Pons (tissue), 1 donor: Measurements from ENCODE around the gene ERC1.
"Not testable (repeated sequence)": the region's sequence is repeated elsewhere in the genome, so short reads cannot be mapped to it uniquely, and the experiment has no call there.

ENCODE experiments used
- DNase-seq: peaks from one replicate; pipeline ENCODE4 v3.0.0-alpha.2; 2016; ENCODE audit warnings: low spot score

The ERC1 gene

DNA sequence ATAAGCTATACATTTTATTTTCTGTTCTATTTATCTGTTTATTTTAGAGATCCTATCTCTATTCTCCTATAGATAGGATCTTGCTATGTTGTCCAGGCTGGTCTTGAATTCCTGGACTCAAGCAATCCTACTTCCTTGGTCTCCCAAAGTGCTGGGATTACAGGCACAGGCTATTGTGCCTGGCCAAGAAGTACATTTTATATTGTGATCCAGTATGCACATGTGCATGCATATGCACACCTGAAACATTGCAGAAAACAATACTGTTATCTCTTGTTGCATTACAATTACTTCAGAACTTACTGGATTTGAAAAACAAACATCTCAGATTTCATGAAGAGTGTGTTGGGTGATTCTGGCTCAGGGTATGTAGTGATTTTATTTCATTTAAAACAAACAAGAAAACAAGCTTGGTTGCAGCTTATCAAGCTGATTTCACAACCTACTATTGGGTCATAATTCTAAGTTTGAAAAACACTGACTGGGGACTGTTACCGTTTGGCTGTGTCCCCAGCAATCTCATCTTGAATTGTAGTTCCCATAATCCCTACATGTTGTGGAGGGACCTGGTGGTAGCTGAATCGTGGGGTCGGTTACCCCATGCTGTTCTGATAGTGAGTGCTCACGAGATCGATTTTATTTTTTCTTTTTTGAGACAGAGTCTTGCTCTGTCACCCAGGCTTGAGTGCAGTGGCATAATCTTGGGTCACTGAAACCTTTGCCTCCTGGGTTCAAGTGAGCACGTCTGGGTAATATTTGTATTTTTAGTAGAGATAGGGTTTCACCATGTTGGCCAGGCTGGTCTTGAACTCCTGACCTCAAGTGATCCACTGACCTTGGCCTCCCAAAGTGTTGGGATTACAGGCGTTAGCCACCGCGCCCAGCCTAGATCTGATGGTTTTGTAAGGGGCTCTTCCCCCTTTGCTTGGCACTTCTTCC is 31.3 kb downstream of the ERC1 start:
- DNase-seq: no peak

DNA sequence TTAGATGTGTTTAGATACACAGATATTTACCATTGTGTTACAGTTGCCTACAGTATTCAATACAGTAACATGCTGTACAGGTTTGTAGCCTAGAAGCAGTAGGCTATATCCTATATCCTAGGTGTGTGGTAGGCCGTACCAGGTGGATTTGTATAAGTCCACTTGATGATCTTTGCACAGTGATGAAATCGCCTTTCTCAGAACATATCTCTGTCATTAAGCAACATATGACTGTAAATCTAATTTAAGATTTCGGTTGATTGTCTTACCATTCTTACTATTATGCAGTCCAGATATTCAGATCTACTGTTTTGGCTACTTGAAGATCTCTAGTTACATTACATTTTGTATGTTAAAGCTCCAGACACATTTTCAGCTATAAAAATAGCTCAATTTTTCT is 39.8 kb downstream of the ERC1 start:
- DNase-seq: no peak

DNA sequence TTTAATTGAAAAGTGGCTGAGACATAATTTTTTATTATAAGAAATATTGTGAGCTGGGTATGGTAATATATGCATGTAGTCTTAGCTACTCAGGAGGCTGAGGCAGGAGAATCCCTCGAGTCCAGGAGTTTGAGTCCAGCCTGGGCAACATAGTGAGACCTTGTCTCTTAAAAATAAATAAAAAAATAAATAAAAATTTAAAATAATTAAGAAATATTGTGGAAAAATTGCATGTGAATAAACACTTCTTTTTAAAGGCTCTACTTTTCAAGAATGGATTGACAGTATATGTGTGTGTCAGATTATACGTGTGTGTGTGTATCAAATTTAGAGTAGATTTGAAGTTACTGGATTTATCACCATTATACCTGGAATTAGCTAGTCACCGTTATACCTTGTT is 43.2 kb downstream of the ERC1 start:
- no peak for DNase-seq

DNA sequence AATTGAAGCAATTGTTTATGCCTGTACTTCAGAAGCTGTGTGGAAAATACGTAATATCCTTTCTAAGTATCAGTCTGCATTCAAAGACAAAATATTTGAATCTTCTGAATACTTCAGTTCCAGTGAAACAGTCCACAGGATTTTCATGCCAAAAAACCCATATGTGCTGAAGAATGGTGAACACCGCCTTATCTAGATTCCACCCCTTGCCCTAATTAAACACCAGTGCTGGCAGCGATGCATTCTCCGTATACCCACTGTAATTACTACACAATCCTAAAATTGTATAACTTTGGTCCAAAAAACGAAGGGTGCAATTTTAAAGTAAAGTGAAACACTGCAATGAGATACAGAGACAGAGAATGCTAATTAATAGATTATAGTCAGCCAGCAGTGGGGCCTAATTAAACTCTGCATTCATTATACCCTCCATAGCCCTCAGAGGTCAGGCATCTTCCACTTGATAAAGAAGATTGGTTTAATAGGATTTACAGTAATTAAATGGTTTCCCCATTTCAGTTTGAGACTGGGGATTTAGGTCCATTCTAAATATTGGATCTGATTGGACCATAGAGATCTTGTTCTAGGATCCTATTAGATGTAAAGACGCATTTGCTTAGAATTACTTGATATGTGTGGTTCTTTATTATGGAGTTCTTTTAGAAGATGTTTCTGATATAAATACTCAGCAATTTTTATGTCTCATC is 43.9 kb downstream of the ERC1 start:
- DNase-seq: no peak

DNA sequence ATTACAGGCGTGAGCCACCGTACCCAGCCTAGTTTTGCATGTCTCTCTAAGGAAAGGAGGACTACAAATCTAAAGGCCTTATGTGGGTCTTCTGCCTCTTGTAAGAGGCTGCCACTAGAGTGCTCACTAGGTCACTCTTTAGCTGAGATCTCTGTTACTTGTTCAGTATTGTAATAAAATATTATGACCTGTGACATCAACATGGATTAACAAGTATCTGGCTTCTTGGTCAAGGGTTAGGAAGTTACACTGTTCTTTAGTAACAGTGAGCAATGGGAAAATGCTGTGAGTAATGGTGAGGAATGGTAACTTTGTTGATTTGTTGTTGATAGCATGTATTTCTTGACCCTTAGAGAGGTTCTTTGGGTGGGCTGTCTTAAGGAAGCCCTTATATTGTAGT is 50.5 kb downstream of the ERC1 start:
- no peak for DNase-seq

DNA sequence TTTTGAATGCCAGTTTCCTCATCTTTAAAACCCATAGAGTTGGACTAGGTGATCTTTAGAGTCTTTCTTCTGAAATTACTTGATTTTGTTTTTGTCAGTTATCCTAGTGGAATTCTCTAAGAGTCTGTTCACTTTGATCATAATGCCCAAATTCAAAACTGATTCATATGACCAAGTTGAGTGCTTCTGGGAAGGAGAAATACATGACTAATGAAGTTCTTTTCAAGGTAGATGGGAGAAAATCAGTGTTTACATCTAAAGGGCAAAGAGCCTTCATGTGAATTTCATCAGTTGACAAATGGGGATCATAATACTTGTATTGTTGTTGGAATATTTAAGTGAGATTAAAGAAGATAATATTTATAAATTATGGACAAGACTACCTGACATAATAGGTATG is 53.2 kb downstream of the ERC1 start:
- no peak for DNase-seq

DNA sequence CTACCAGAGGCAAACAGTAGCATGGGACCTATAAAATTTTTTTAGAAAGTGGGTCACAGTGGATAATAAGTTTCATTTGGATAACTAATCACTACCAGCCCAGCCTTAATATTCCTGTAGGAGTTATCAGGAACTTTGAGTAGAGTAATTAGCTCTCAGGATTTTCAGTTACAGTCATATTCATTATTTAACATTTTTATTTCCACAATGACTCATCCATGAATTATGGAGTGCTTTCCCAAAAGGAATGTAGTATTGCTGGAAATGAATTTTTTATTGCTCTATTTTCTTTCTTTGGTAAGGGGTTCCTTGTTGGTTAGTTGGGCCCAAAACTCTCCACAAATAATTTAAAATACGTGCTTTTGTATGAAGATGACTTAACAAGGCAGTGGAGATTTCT is 53.7 kb downstream of the ERC1 start:
- no peak for DNase-seq

DNA sequence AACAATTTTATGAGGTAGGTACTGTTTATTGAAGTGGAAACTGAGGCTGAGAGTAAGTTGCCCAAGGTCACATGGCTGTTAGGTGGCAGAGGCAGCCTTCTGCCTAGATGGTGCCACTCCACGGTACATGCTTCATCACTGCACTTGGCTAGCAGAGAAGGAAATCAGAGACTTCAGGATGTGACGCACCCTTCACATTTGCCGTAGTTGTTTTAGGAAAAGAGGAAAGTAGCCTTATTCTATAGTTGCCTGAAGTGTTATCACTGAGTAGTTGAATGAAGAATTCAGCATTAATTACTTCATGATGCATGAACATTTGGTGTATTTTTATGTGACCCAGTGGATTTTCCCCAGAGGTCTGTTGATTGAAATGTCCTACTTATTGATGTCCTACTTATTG is 55.7 kb downstream of the ERC1 start:
- no peak for DNase-seq

DNA sequence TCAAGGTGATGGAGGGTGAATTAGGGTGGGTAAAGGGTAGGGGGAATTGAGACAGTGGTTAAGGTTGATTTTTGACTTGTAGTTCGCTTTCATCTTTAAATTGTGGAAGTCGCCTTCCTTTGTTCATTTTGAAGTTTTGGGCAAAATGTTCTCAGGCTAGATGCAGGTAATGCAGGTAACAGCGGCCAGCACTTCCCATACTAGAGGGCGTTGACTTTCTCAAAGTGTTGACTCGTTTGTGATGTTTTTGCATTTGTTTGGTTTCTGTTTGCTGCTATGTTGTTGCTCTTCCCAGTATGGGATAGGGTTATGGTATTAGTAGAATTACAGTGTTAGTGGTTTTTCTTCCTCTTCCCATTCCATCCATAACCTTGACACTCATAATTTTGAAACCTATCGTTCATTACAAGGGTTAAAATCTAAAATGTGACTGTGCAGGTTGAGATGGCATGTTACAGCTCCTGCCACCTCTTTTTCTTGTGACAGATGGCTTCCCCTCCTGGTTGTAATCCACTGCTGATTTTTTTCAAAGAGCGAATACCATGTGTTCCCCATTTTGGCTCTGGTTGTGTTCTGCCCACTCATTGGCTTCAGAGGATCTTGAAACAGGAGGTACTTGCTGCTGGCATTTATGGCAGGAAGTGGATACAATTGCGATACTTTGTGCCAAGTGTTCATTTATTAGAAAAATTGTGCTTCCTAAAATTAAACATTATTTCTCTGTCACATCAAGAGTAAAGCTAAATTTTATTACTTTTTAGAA is 57.1 kb downstream of the ERC1 start:
- DNase-seq: peak; percentile 58

DNA sequence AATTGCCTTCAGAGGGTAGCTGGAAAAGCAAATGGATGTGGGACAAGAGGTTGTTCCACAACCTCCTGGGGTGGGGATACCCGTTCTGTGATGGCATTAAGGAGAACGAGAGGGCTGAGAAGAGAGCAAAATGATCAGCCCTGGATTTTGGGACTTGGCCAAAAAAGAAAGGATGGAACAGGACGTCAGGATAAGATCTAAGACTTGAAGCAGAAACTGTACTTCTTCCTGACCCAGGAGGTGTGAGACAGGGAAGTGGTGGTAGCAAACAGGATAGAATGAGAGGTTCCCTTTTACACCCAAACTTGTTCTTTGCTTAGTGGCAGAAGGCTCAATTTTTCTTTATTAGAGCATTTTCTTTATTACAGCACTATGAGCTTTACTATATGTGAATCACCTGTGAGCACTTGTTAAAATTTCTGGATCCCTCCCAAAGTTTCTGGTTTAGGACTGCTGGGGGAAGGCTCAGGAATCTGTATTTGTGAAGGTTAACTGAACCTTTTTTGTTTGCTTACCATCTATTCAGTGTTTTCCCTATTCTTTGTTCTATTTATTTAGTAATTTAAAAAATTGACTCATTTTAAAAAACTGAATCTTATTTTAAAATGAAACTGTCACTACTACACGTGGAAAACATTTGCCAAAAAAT is 59.2 kb downstream of the ERC1 start:
- no peak for DNase-seq

DNA sequence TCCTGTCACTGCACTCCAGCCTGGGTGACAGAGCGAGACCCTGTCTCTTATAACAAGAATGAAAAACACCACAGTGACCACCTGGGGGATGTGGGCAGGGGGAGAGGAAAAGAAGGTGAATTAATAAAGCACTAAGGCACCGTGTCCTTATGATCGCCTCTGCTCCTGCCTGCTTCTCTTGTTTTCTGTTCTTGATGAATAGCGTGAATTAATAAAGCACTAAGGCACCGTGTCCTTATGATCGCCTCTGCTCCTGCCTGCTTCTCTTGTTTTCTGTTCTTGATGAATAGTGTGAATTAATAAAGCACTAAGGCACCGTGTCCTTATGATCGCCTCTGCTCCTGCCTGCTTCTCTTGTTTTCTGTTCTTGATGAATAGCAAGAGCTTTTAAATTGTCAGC is 60.6 kb downstream of the ERC1 start:
- not testable (repeated sequence) for DNase-seq

DNA sequence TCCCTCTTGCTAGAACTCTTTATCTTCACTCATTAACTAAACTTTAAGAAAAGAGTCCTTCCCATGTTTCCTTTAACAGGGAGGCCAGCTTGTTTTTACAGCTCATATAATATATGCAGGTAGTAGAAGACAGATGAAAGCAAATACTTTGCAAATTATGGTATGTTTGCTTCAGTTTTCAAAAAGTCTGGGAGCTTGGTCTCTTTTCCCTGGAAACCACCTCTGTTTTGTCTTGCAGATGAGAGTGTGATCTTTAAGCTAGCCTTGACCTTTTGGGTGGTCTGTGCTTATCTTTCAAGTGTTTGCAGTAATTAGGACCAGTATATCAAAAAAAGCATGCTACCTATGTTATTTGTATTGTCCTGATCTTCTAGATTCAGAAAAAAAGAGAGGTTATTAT is 62.7 kb downstream of the ERC1 start:
- DNase-seq: peak; percentile 13

DNA sequence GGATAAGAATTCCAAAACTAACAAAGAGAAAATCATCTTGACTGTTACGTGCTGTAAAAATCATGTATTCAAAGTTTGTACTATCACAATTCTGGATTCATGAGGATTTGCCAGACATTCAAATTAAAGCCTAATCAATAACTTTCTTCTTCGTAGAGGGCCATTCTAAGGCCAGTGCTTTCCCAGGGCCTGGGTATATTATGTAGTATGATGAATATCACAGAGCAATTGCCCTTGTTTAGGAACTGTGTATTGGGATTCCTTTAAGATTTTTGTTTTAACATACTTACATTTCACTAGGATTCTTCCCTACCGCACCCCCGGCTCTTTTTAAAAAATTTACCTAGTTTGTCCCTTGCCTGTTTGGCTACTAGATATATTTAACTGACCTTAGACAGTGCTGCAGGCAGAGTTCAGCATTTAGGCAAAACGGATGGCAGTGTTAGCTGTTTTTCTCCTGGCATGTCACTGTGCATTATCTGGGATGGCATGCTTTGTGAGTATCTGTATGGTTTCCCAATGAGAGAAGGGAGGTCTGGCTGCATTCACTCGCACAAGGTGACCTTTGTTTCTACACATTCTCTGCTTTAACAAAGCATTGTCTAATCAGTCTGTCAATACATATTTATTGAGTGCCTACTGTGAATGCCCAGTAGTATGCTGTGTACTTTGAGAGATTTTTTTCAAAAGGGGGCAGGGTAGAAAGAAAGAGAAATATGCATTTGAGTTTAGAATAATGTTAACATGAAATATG is 63.3 kb downstream of the ERC1 start:
- DNase-seq: peak; percentile 82

DNA sequence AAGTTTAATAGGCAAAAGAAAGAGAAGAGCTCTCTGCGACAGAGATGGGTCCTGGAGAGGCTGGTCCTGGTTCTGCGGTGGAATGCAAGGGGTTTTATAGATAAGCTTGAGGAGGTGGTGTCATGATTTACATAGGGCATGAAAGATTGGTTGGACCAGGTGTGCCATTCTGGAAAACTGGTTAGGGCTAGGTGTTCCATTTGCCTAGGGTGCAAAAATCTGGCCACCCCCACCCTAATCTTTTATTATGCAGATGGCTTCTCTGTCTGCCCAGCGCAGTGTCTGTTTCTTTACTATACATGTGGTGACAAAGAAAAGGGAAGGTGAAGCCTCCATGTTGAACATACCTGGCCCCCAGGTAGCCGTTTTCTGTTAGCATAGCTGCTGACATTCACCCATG is 65.4 kb downstream of the ERC1 start:
- DNase-seq: no peak

DNA sequence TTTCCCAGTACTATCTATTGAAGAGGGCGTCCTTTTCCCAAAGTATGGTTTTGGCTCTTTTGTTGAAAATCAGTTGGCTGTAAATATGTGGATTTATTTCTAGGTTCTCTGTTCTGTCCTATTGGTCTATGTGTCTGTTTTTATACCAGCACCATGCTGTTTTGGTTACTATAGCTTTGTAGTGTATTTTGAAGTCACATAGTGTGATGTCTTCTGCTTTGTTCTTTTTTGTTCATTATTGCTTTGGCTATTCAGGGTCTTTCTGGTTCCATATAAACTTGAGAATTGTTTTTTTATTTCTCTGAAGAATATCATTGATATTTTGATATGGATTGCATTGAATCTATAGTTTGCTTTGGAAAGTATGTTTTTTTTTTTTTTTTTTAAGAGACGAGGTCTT is 67.4 kb downstream of the ERC1 start:
- no peak for DNase-seq

DNA sequence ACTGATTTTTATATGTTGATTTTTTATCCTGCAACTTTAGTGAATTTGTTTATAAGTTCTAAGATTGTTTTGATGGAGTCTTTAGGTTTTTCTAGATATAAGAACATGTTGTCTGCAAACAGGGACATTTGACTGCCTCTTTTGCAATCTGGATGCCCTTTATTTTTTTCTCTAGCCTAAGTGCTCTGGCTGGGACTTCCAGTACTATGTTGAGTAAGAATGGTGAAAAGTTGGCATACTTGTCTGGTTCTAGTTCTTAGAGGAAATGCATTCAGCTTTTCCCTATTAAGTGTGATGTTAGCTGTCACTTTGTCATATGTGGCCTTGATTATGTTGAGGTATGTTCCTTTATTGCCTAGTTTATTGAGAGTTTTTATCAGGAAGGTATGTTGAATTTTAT is 68.1 kb downstream of the ERC1 start:
- no peak for DNase-seq

DNA sequence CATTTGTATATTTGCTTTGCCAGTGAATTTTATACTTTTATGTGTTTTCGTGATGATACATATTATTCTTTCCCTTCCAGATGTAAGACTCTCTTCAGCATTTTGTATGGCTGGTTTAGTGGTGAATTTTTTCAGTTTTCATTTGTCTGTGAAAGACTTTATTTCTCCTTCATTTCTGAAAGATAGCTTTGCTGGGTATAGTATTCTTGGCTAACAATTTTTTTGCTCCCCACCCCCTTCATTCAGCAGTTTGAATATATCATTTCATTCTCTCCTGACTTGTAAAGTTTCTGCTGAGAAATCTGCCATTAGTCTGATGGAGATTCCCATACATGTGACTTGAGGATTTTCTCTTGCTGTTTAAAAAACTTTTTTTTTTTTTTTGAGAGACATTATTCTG is 72.8 kb downstream of the ERC1 start:
- DNase-seq: no peak

DNA sequence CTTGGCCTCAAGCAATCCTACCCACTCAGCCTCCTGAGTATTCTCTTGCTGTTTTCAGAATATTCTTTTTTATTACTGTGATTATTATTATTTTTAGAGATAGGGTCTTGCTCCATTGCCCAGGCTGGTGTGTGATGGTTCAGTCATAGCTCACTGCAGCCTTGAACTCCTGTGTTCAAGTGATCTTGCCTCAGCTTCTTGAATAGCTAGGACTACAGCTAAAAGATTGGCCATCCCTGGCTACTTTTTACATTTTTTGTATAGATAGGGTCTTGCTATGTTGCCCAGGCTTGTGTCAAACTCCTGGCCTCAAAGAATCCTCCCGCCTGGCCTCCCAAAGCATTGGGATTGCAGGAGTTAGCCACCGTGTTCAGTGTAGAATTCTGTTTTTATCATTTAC is 73.3 kb downstream of the ERC1 start:
- no peak for DNase-seq

DNA sequence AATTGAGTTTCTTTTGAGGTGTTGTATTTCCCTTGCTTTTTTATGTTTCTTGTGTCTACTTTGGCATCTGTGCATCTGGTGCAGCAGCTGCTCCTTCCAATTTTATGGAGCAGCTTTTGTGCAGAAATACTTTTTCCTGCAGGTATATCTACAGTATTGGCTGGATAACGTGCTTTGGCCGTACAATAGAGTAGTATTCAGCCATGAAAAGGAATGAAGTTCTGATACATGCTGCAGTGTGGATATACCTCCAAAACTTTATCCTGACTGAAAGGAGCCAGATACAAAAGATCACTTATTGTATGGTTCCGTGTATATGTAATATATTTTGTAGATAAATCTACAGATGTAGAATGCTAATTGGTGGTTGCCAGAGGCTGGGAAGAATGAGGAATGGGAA is 74.6 kb downstream of the ERC1 start:
- no peak for DNase-seq

DNA sequence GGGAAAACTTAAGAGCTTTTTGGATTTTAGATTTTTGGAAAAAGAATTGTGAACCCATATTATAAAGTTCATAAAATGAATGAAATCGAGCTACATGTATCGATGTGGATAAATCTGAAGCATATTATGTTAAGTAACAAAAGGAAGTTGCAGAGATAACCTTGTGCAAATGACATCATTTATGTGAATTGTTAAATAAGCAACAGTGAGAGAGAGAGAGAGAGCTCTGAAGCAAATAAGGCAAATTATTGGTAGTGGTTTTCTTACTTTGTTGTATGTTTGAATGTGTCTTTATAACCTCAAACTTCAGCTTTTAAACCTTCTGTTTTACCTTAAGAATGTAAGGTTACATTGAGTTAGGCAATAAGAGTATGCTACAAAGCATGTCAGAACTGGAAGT is 78.8 kb downstream of the ERC1 start:
- DNase-seq: no peak

DNA sequence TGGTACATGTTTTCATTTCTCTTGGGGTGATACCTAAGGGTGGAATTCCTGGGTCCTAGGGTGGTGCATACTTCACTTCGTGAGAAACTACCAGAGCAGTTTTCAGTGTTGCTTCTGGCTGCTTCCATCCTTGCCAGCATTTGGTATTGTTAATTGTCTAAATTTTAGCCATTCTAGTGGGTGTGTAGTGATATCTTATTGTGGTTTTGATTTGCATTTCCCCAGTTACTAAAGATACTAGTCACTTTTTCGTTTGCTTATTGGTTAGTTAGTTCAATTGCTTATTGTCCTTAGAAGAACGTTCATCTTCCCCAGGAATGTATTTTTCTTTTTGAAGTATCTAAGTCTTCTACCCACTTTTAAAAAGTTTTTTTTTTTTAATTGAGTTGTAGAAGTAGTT is 80.2 kb downstream of the ERC1 start:
- DNase-seq: no peak

DNA sequence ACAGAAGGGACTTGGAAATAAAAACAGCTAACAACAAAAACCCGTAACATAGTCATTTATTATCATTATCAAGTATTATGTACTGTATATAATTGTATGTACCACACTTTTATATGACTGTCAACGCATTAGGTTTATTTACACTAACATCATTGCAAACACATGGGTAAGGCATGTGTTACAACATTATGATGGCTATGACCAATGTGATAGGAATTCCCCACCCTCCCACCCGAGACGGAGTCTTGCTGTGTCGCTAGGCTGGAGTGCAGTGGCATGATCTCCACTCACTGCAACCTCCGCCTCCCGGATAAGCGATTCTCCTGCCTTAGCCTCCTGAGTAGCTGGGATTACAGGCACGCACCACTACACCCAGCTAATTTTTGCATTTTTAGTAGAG is 82.6 kb downstream of the ERC1 start:
- DNase-seq: no peak
